Tibial nerve (tissue), 4 donors: ENCODE data around the gene RPS6KA3. TPM values are rescaled to one million over a fixed set of nuclear protein-coding genes. Genes with fewer than 3 reads are reported as not detected.
"Not testable (repeated sequence)": the region's sequence is repeated elsewhere in the genome, so short reads cannot be mapped to it uniquely, and the experiment has no call there.

Experiments
- DNase-seq, 2 donors: peaks; one replicate each; pipeline ENCODE4 v3.0.0-alpha.2; 2019; ENCODE audit warnings: low spot score in 2 of 2
- H3K27ac ChIP-seq, 4 donors: fragments of 200-600 bp; sonication (generic) in 3 of 4; one replicate each; pipeline ENCODE4 v1.5.1; 2017 to 2019; ENCODE audit warnings: mild to moderate bottlenecking in 1 of 4
- H3K27me3 ChIP-seq, 2 donors: fragments of 200-600 bp; sonication (generic) in 1 of 2; one replicate each; pipeline versions ENCODE4 v1.5.1 to v1.6.0; 2017 to 2019
- H3K36me3 ChIP-seq, 3 donors: fragments of 200-600 bp; sonication (generic); one replicate each; pipeline ENCODE4 v1.5.1; 2018 to 2019
- H3K4me1 ChIP-seq, 4 donors: fragments of 200-600 bp; sonication (generic) in 3 of 4; one replicate each; pipeline ENCODE4 v1.5.1; 2017 to 2019
- H3K4me3 ChIP-seq, 4 donors: fragments of 200-600 bp; sonication (generic) in 3 of 4; one replicate each; pipeline ENCODE4 v1.5.1; 2017 to 2019; ENCODE audit warnings: mild to moderate bottlenecking in 1 of 4, moderate library complexity in 1 of 4
- H3K9me3 ChIP-seq, 4 donors: fragments of 200-600 bp; sonication (generic) in 3 of 4; one replicate each; pipeline ENCODE4 v1.5.1; 2017 to 2019
- EP300 ChIP-seq, 2 donors: sonication (generic); formaldehyde crosslinking; IDR thresholded peaks; one replicate each; pipeline ENCODE4 v1.6.1; 2017; ENCODE audit warnings: antibody characterized with exemption in 2 of 2, mild to moderate bottlenecking in 1 of 2
- POLR2A ChIP-seq, 2 donors: fragments of 450-650 bp; IDR thresholded peaks; one replicate each; pipeline ENCODE4 v1.6.1; 2017; ENCODE audit warnings: antibody characterized with exemption in 2 of 2, mild to moderate bottlenecking in 2 of 2, moderate library complexity in 2 of 2
- WGBS, 2 donors: methylation state at CpG; one replicate each; pipeline ENCODE4 v1.1.5; 2018; 5-methylcytosine and 5-hydroxymethylcytosine counted together
- total RNA-seq, 4 donors: library from RNA; depleted of rRNA; stranded (reverse); fragments of >200 nt; gene quantifications; one replicate each; pipeline ENCODE4 v1.1.0, GENCODE V29; 2016
- TF ChIP-seq, protein P1 (sequence below), 5 experiments: fragments of 200-600 bp in 3 of 5; fragments of 450-650 bp in 2 of 5; sonication (generic) in 3 of 5; IDR thresholded peaks; one replicate each; pipeline ENCODE4 v1.5.1; 2016 to 2019; ENCODE audit warnings: antibody characterized with exemption in 5 of 5, mild to moderate bottlenecking in 3 of 5, moderate library complexity in 2 of 5

Gene RPS6KA3
- total RNA-seq, 4 donors from 2014 or later = 22.0 to 33.9 (median 32.6) TPM

GRCh38 chrX:20254712-20255299, 11.9 kb downstream of the RPS6KA3 start:
- no peaks in the 10 kb centered on the region for H3K9me3 ChIP-seq
- no peak overlapping the region for H3K27ac ChIP-seq
- H3K27me3 ChIP-seq = no peaks in the 10 kb centered on the region
- TF ChIP-seq EP300 (IDR thresholded peaks at IDR 0.05) = no peak
- TF ChIP-seq, protein P1, sequence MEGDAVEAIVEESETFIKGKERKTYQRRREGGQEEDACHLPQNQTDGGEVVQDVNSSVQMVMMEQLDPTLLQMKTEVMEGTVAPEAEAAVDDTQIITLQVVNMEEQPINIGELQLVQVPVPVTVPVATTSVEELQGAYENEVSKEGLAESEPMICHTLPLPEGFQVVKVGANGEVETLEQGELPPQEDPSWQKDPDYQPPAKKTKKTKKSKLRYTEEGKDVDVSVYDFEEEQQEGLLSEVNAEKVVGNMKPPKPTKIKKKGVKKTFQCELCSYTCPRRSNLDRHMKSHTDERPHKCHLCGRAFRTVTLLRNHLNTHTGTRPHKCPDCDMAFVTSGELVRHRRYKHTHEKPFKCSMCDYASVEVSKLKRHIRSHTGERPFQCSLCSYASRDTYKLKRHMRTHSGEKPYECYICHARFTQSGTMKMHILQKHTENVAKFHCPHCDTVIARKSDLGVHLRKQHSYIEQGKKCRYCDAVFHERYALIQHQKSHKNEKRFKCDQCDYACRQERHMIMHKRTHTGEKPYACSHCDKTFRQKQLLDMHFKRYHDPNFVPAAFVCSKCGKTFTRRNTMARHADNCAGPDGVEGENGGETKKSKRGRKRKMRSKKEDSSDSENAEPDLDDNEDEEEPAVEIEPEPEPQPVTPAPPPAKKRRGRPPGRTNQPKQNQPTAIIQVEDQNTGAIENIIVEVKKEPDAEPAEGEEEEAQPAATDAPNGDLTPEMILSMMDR (IDR thresholded peaks at IDR 0.05) = no peak
- no peak for TF ChIP-seq POLR2A (IDR thresholded peaks at IDR 0.05)
- no peaks in the 10 kb centered on the region for H3K36me3 ChIP-seq
- H3K4me1 ChIP-seq = no peaks in the 10 kb centered on the region
- no peak for DNase-seq
- 79 to 89% methylated on average over 4 of the region's 4 CpGs for WGBS, 2 donors
- H3K4me3 ChIP-seq = no peak overlapping the region

GRCh38 chrX:20253232-20253543, 13.5 kb downstream of the RPS6KA3 start:
- Histone ChIP-seq H3K4me3 (no peak overlapping the region), H3K9me3 (no peaks in the 10 kb centered on the region), H3K27me3 (no peaks in the 10 kb centered on the region), H3K36me3 (no peaks in the 10 kb centered on the region), H3K4me1 (no peaks in the 10 kb centered on the region), H3K27ac (no peak overlapping the region)
- TF ChIP-seq EP300 (IDR thresholded peaks at IDR 0.05) = no peak
- TF ChIP-seq, protein P1 (IDR thresholded peaks at IDR 0.05) = no peak
- TF ChIP-seq POLR2A (IDR thresholded peaks at IDR 0.05) = no peak
- DNase-seq = no peak
- WGBS, 2 donors = 40 to 58% methylated on average over 1 of the region's 1 CpG

GRCh38 chrX:20252381-20253231, 14.1 kb downstream of the RPS6KA3 start:
- WGBS, 2 donors = 77 to 88% methylated on average over 4 to 6 of the region's 6 CpGs
- TF ChIP-seq, protein P1 (IDR thresholded peaks at IDR 0.05) = peak; percentile 19 to 53 (median 28)
- TF ChIP-seq POLR2A (IDR thresholded peaks at IDR 0.05) = no peak
- Histone ChIP-seq H3K4me1 (no peaks in the 10 kb centered on the region), H3K4me3 (no peak overlapping the region), H3K27me3 (no peaks in the 10 kb centered on the region), H3K27ac (no peak overlapping the region), H3K9me3 (peaks cover 0 to 3% (median 0%) of the 10 kb centered on the region in 4 donors), H3K36me3 (no peaks in the 10 kb centered on the region)
- peak in 1 of 2 donors; percentile 36 for DNase-seq

GRCh38 chrX:20251691-20252090, 15.0 kb downstream of the RPS6KA3 start:
- Histone ChIP-seq H3K36me3 (no peaks in the 10 kb centered on the region), H3K27me3 (no peaks in the 10 kb centered on the region), H3K4me1 (no peaks in the 10 kb centered on the region), H3K27ac (no peak overlapping the region), H3K9me3 (peaks cover 0 to 3% (median 0%) of the 10 kb centered on the region in 4 donors), H3K4me3 (no peak overlapping the region)
- TF ChIP-seq POLR2A (IDR thresholded peaks at IDR 0.05) (no peak), EP300 (IDR thresholded peaks at IDR 0.05) (no peak)
- TF ChIP-seq, protein P1 (IDR thresholded peaks at IDR 0.05) = no peak
- DNase-seq = no peak

GRCh38 chrX:20250146-20250545, 16.6 kb downstream of the RPS6KA3 start:
- H3K27ac ChIP-seq, H3K36me3 ChIP-seq, H3K4me1 ChIP-seq, H3K4me3 ChIP-seq, H3K9me3 ChIP-seq, DNase-seq, H3K27me3 ChIP-seq: not testable (repeated sequence)
